22Rv1 (cell line): ENCODE data around the gene APIP.

Source experiments
- CTCF ChIP-seq: fragments of 450-650 bp; IDR thresholded peaks from 2 replicates; pipeline ENCODE4 v1.5.1; 2017; ENCODE audit warnings: mild to moderate bottlenecking
- ZFX ChIP-seq: fragments of 450-650 bp; IDR thresholded peaks from 2 replicates; pipeline ENCODE4 v1.6.1; 2017; ENCODE audit warnings: antibody characterized with exemption, borderline replicate concordance

DNA sequence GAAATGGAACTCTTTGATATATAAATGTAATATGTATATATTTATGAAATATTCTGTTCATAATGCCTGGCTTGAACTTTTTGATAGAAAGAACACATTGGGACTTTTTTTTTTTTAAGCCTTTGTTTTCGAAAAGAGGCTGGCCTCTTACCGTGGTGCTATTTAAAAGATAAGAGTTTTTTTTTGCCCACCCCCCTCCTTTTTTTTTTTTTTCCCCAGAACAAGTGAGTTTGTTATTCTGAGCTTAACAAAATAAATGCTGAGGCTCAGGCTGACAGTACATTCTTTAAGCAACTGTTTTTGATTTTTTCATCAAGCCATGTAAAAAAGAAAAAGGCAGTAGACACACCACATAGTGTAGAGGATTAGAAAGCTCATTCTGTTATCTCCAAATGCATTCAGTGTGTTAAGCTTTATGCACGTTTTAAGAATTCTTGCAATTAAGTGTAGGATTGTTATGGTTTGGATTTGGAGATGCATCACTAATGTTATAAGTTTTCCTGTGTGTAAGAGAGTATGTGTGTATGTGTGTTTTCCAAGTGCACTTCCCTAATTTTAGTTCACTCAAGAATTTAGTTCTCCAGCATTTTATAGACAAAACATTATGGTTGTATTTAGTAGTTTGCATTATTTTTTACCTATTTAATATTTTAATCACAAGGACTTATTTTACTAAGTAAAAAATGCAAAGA is 12.2 kb upstream of the APIP start:
- TF ChIP-seq CTCF: no peak
- no peak for TF ChIP-seq ZFX
